Prostate gland (tissue), 2 donors: Measurements from ENCODE around the gene METTL21A. TPM values are rescaled to one million over a fixed set of nuclear protein-coding genes. Genes with fewer than 3 reads are reported as not detected.

Source experiments
- DNase-seq: peaks from one replicate; pipeline ENCODE4 v3.0.0-alpha.2; 2019; ENCODE audit warnings: low spot score
- H3K27ac ChIP-seq, 2 donors: fragments of 200-600 bp; sonication (generic); 2 replicates each; pipeline ENCODE4 v1.5.1; 2017 to 2019
- H3K27me3 ChIP-seq: fragments of 200-600 bp; sonication (generic); replicated peaks from 2 replicates; pipeline ENCODE4 v1.5.1; 2019; ENCODE audit not compliant: insufficient read depth
- H3K36me3 ChIP-seq, 2 donors: fragments of 200-600 bp; sonication (generic); 1 replicate in 1 of 2; 2 replicates in 1 of 2; pipeline versions ENCODE4 v1.5.1 to v1.8.1; 2017 to 2019
- H3K4me1 ChIP-seq: fragments of 200-600 bp; sonication (generic); replicated peaks from 2 replicates; pipeline ENCODE4 v1.5.1; 2019
- H3K4me3 ChIP-seq, 2 donors: fragments of 200-600 bp; sonication (generic); 2 replicates each; pipeline ENCODE4 v1.5.1; 2017 to 2019
- H3K9me3 ChIP-seq: fragments of 200-600 bp; sonication (generic); 2 replicates; pipeline ENCODE4 v1.5.1; 2017
- CTCF ChIP-seq, 4 experiments: fragments of 200-600 bp in 2 of 4; fragments of 450-650 bp in 2 of 4; sonication (generic) in 2 of 4; IDR thresholded peaks; 1 replicate in 3 of 4; 2 replicates in 1 of 4; pipeline ENCODE4 v1.5.1; 2016 to 2019; ENCODE audit warnings: antibody characterized with exemption in 4 of 4, mild to moderate bottlenecking in 2 of 4, moderate library complexity in 2 of 4
- POLR2A ChIP-seq: fragments of 450-650 bp; IDR thresholded peaks from one replicate; pipeline ENCODE4 v1.6.1; 2016; ENCODE audit warnings: antibody characterized with exemption, mild to moderate bottlenecking
- POLR2AphosphoS5 ChIP-seq: sonication (generic); formaldehyde crosslinking; IDR thresholded peaks from one replicate; pipeline ENCODE4 v1.6.1; 2017; ENCODE audit warnings: antibody characterized with exemption
- WGBS: methylation state at CpG from one replicate; pipeline ENCODE4 v1.1.5; 2018; 5-methylcytosine and 5-hydroxymethylcytosine counted together
- intact Hi-C: fragments of 100-400 bp; cut with DNase I; formaldehyde crosslinking; loops from one replicate; pipeline ENCODE4 v1.14.2; 2022
- total RNA-seq, 2 donors: library from RNA; depleted of rRNA; stranded (reverse); fragments of >200 nt; gene quantifications; one replicate each; pipeline ENCODE4 v1.1.0, GENCODE V29; 2016

Gene METTL21A
- total RNA-seq, 2 donors from 2014 or later: 5.2 to 15.5 TPM

- Histone ChIP-seq H3K4me3 (no peak overlapping the region), H3K27ac (no peak overlapping the region), H3K9me3 (no peaks in the 10 kb centered on the region), H3K4me1 (no peaks in the 10 kb centered on the region), H3K36me3 (no peaks in the 10 kb centered on the region), H3K27me3 (no peaks in the 10 kb centered on the region)
- 59% methylated on average over 6 of the region's 6 CpGs for WGBS
- TF ChIP-seq POLR2A: no peak
- TF ChIP-seq CTCF (IDR thresholded peaks at IDR 0.05): no peak
- no peak for TF ChIP-seq POLR2AphosphoS5
- DNase-seq: no peak
- intact Hi-C loops: no loop called here
Measured at GRCh38 chr2:207670887-207671286, 45.7 kb upstream of the METTL21A start.

GRCh38 chr2:207663870-207664545 lies 38.8 kb upstream of the METTL21A start:
- no peak for DNase-seq
- H3K4me1 ChIP-seq: no peaks in the 10 kb centered on the region
- H3K9me3 ChIP-seq: no peaks in the 10 kb centered on the region
- intact Hi-C loops: no loop called here
- 26% methylated on average over 5 of the region's 5 CpGs for WGBS
- no peaks in the 10 kb centered on the region for H3K36me3 ChIP-seq
- no peak overlapping the region for H3K27ac ChIP-seq
- H3K4me3 ChIP-seq: no peak overlapping the region
- TF ChIP-seq CTCF (IDR thresholded peaks at IDR 0.05): no peak
- peak; percentile 50 for TF ChIP-seq POLR2AphosphoS5
- no peak for TF ChIP-seq POLR2A
- no peaks in the 10 kb centered on the region for H3K27me3 ChIP-seq

- intact Hi-C loops: no loop called here
- TF ChIP-seq CTCF (IDR thresholded peaks at IDR 0.05) (no peak), POLR2AphosphoS5 (no peak), POLR2A (no peak)
- H3K36me3 ChIP-seq: no peaks in the 10 kb centered on the region
- no peaks in the 10 kb centered on the region for H3K4me1 ChIP-seq
- H3K9me3 ChIP-seq: no peaks in the 10 kb centered on the region
- no peak overlapping the region for H3K27ac ChIP-seq
- H3K4me3 ChIP-seq: no peak overlapping the region
- no peaks in the 10 kb centered on the region for H3K27me3 ChIP-seq
- WGBS: 93% methylated on average over 2 of the region's 2 CpGs
- no peak for DNase-seq
Measured at GRCh38 chr2:207662203-207662602, 37.0 kb upstream of the METTL21A start.

GRCh38 chr2:207660994-207661393 lies 35.8 kb upstream of the METTL21A start:
- no peaks in the 10 kb centered on the region for H3K27me3 ChIP-seq
- no peak for TF ChIP-seq POLR2AphosphoS5
- WGBS: 71% methylated on average over 7 of the region's 7 CpGs

GRCh38 chr2:207658156-207658555 lies 33.0 kb upstream of the METTL21A start:
- intact Hi-C loops: no loop called here
- H3K4me1 ChIP-seq: no peaks in the 10 kb centered on the region
- 84% methylated on average over 4 of the region's 4 CpGs for WGBS
- no peak overlapping the region for H3K4me3 ChIP-seq
- no peak for DNase-seq
- H3K27ac ChIP-seq: no peak overlapping the region
- H3K36me3 ChIP-seq: no peaks in the 10 kb centered on the region
- TF ChIP-seq POLR2AphosphoS5 (no peak), POLR2A (no peak), CTCF (IDR thresholded peaks at IDR 0.05) (no peak)
- H3K27me3 ChIP-seq: no peaks in the 10 kb centered on the region
- H3K9me3 ChIP-seq: no peaks in the 10 kb centered on the region

More at GRCh38 chr2:207660994-207661393, 35.8 kb upstream of the METTL21A start:
- Histone ChIP-seq H3K36me3 (no peaks in the 10 kb centered on the region), H3K9me3 (no peaks in the 10 kb centered on the region), H3K4me1 (no peaks in the 10 kb centered on the region), H3K27ac (no peak overlapping the region), H3K4me3 (no peak overlapping the region)
- DNase-seq: no peak
- intact Hi-C loops: no loop called here
